Endodermal cell (in vitro differentiated cells): ENCODE data around the gene IQCM. TPM values are rescaled to one million over a fixed set of nuclear protein-coding genes. Genes with fewer than 3 reads are reported as not detected.

Source experiments
- DNase-seq: peaks from one replicate; pipeline ENCODE4 v3.0.0-alpha.2; 2017
- H3K27ac ChIP-seq: 2 replicates; pipeline ENCODE4 v1.5.1; 2013; ENCODE audit warnings: mild to moderate bottlenecking, low read depth, low read length, moderate library complexity
- H3K27me3 ChIP-seq: 2 replicates; pipeline ENCODE4 v1.6.1; 2013; ENCODE audit warnings: mild to moderate bottlenecking, low read length, moderate library complexity; ENCODE audit not compliant: insufficient read depth, control insufficient read depth, poor library complexity, severe bottlenecking
- H3K36me3 ChIP-seq: 2 replicates; pipeline ENCODE4 v1.7.0; 2013; ENCODE audit warnings: mild to moderate bottlenecking, low read length, moderate library complexity; ENCODE audit not compliant: control insufficient read depth, insufficient read depth
- H3K4me1 ChIP-seq: one replicate; pipeline ENCODE4 v1.7.0; 2013; ENCODE audit warnings: low read length; ENCODE audit not compliant: control insufficient read depth, insufficient read depth
- H3K4me3 ChIP-seq: 2 replicates; pipeline ENCODE4 v1.5.1; 2013; ENCODE audit warnings: mild to moderate bottlenecking, low read length, moderate library complexity
- H3K9ac ChIP-seq: 2 replicates; pipeline ENCODE4 v1.6.1; 2013; ENCODE audit warnings: mild to moderate bottlenecking, low read length, moderate library complexity; ENCODE audit not compliant: poor library complexity, severe bottlenecking; ENCODE audit errors: extremely low read depth
- H3K9me3 ChIP-seq: 2 replicates; pipeline ENCODE4 v1.6.1; 2013; ENCODE audit warnings: mild to moderate bottlenecking, low read length, moderate library complexity; ENCODE audit not compliant: control insufficient read depth
- H3K27ac Mint-ChIP-seq: 2 replicates; pipeline ENCODE4 v1.8.0; 2020; ENCODE audit warnings: mixed read lengths
- H3K27me3 Mint-ChIP-seq: 2 replicates; pipeline ENCODE4 v1.8.0; 2021; ENCODE audit warnings: mild to moderate bottlenecking, mixed read lengths; ENCODE audit not compliant: insufficient read depth
- H3K36me3 Mint-ChIP-seq: 2 replicates; pipeline ENCODE4 v1.8.0; 2020; ENCODE audit warnings: low read depth, mixed read lengths
- H3K4me1 Mint-ChIP-seq: 2 replicates; pipeline ENCODE4 v1.8.0; 2020; ENCODE audit warnings: mixed read lengths
- H3K4me3 Mint-ChIP-seq: 2 replicates; pipeline ENCODE4 v1.8.0; 2020; ENCODE audit warnings: mild to moderate bottlenecking, moderate library complexity, mixed read lengths
- H3K9me3 Mint-ChIP-seq: 2 replicates; pipeline ENCODE4 v1.8.0; 2020; ENCODE audit warnings: mild to moderate bottlenecking, mixed read lengths
- WGBS, 2 experiments: methylation state at CpG; one replicate each; pipeline versions ENCODE4 v1.1.5 to v1.1.7; 2013; ENCODE audit warnings: missing lambda C conversion rate in 2 of 2, mixed read lengths in 1 of 2; ENCODE audit not compliant: insufficient coverage in 1 of 2, insufficient read length in 1 of 2; 5-methylcytosine and 5-hydroxymethylcytosine counted together
- total RNA-seq, 2 donors: library from RNA; stranded (reverse); fragmentation: NEBNext Ultra II Directional in 1 of 2; extraction: Animal tissue kit (Norgen Biotek cat#: 25700) in 1 of 2; gene quantifications; 2 replicates in 1 of 2; 3 replicates in 1 of 2; pipeline ENCODE4 v1.2.1, GENCODE V29; 2021
- TF ChIP-seq, protein P1 (sequence below): fragments of 200-600 bp; sonication (generic); conservative IDR thresholded peaks from 2 replicates; pipeline ENCODE4 v1.5.0; 2021; ENCODE audit warnings: antibody characterized with exemption, mild to moderate bottlenecking

The IQCM gene
- total RNA-seq, 2 donors from 2014 or later = not detected

DNA sequence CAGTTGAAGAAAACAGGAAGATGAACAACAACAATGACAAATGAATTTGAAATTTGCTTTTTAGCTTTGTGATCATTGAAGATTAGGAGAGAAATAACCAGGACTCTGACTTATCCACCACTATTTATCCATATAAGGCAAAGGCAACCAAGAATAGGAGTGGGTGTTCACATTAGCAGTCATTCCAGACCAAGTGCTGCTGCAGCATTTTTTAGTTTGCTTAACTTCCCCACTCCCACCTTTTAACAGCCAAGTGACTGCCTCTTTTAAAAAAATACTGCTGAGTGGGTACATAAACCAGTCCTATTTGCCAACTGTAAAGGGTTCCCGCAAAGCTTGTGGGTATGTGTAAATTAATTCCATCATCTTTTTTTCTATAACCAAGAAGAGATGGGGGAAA is 230.9 kb downstream of the IQCM start:
- no peak for DNase-seq
- Histone ChIP-seq H3K36me3 (no peaks in the 10 kb centered on the region), H3K4me1 (peaks cover 3% of the 10 kb centered on the region), H3K9ac (no peak overlapping the region), H3K27me3 (no peaks in the 10 kb centered on the region), H3K9me3 (no peaks in the 10 kb centered on the region), H3K4me3 (no peak overlapping the region), H3K27ac (no peak overlapping the region)
- Mint-ChIP-seq H3K27ac (no peak overlapping the region), H3K36me3 (no peaks in the 10 kb centered on the region), H3K27me3 (no peaks in the 10 kb centered on the region), H3K9me3 (no peaks in the 10 kb centered on the region), H3K4me1 (no peaks in the 10 kb centered on the region), H3K4me3 (no peak overlapping the region)
- TF ChIP-seq, protein P1, sequence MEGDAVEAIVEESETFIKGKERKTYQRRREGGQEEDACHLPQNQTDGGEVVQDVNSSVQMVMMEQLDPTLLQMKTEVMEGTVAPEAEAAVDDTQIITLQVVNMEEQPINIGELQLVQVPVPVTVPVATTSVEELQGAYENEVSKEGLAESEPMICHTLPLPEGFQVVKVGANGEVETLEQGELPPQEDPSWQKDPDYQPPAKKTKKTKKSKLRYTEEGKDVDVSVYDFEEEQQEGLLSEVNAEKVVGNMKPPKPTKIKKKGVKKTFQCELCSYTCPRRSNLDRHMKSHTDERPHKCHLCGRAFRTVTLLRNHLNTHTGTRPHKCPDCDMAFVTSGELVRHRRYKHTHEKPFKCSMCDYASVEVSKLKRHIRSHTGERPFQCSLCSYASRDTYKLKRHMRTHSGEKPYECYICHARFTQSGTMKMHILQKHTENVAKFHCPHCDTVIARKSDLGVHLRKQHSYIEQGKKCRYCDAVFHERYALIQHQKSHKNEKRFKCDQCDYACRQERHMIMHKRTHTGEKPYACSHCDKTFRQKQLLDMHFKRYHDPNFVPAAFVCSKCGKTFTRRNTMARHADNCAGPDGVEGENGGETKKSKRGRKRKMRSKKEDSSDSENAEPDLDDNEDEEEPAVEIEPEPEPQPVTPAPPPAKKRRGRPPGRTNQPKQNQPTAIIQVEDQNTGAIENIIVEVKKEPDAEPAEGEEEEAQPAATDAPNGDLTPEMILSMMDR = no peak
- WGBS, 2 experiments = no CpG with 5 or more reads among the region's 1 CpG

DNA sequence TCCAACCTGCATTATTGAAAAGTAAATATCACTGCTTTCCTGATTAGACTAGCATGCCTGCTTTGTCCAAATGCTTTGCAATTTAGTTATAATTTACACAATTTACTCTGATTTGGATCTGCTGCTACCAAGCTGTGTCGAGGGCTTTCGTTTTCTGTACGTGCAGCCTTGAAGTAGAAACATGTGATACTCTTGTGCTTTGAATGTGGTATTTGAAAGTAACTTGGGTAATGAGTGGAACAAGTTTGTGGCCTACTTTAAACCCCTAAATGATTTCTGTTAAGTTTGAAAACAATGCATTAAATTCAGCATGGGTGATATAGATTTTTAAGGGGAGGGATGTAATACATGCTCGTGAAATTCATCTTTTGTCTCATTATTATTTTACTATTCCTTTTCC is 240.7 kb downstream of the IQCM start:
- no peaks in the 10 kb centered on the region for H3K4me1 ChIP-seq
- TF ChIP-seq, protein P1 = no peak
- H3K9me3 ChIP-seq = no peaks in the 10 kb centered on the region
- 89 to 90% methylated on average over 3 to 4 of the region's 4 CpGs for WGBS, 2 experiments
- H3K4me3 ChIP-seq = no peak overlapping the region
- H3K9me3 Mint-ChIP-seq = no peaks in the 10 kb centered on the region
- no peaks in the 10 kb centered on the region for H3K36me3 ChIP-seq
- H3K4me3 Mint-ChIP-seq = no peak overlapping the region
- no peak for DNase-seq
- H3K9ac ChIP-seq = no peak overlapping the region
- H3K27ac ChIP-seq = no peak overlapping the region
- H3K36me3 Mint-ChIP-seq = no peaks in the 10 kb centered on the region
- H3K4me1 Mint-ChIP-seq = no peaks in the 10 kb centered on the region
- no peaks in the 10 kb centered on the region for H3K27me3 ChIP-seq
- no peak overlapping the region for H3K27ac Mint-ChIP-seq
- no peaks in the 10 kb centered on the region for H3K27me3 Mint-ChIP-seq

DNA sequence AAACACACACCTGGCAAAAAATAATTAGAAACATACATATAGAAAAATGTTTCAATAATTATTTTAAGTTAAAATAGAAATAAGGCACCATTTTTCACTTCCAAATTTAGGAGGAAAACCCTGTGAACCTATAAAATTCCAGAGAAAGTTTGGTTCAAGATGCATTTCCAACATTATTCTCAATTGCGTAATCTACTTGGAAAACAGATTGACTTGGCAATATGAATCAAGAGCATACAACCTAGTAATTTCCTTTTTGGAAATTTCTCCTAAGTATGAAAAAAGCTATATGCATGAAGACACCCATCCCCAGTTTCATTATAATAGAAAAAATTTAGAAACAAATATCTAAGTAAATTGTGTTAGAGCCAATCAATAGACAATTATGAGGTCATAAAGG is 242.9 kb downstream of the IQCM start:
- no peak overlapping the region for H3K4me3 ChIP-seq
- TF ChIP-seq, protein P1 = no peak
- DNase-seq = no peak
- no peaks in the 10 kb centered on the region for H3K36me3 ChIP-seq
- H3K27me3 ChIP-seq = no peaks in the 10 kb centered on the region
- Mint-ChIP-seq H3K27ac (no peak overlapping the region), H3K27me3 (no peaks in the 10 kb centered on the region), H3K36me3 (no peaks in the 10 kb centered on the region), H3K9me3 (no peaks in the 10 kb centered on the region), H3K4me3 (no peak overlapping the region), H3K4me1 (no peaks in the 10 kb centered on the region)
- H3K9me3 ChIP-seq = no peaks in the 10 kb centered on the region
- H3K9ac ChIP-seq = no peak overlapping the region
- no peak overlapping the region for H3K27ac ChIP-seq
- no peaks in the 10 kb centered on the region for H3K4me1 ChIP-seq
- WGBS, 2 experiments = 90% methylated on average over 1 of the region's 1 CpG; no CpG with 5 or more reads in 1 of the 2 experiments
